ENCODE measurements around the gene RPS25.
"Not testable (repeated sequence)": the region's sequence is repeated elsewhere in the genome, so short reads cannot be mapped to it uniquely, and the experiment has no call there.

Gene RPS25

DNA sequence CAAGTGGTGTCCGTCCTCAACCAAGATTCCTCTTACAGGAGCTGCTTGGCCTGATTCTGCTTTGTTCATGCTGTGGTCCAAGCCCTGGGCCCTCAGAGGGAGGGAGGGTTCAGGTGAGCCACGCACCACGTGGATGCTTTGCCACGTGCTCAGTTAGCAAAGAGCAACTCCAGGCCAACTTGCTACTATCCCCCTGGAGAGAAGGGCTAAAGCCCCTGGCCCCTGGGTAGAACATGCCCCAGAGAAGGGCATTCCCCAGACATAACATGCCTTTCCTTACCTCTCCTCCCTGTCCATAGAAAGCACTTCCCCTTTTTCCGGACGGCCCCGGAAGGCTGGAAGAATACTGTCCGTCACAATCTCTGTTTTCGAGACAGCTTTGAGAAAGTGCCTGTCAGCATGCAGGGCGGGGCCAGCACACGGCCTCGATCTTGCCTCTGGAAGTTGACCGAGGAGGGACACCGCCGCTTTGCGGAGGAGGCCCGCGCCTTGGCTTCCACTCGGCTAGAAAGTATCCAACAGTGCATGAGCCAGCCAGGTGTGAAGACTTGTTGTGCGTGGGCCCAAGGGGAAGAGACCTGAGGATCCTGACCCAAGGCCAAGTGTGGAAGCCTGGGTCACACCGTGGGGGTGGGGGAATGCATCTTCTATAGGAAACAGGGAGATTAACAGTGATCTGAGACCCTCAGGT lies 37.8 kb downstream of the RPS25 start:
- no peaks in the 10 kb centered on the region for H3K27me3 Mint-ChIP-seq
- no peak for DNase-seq
- H3K4me3 Mint-ChIP-seq = no peak overlapping the region
- no peaks in the 10 kb centered on the region for H3K9me3 Mint-ChIP-seq
- H3K27ac Mint-ChIP-seq = no peak overlapping the region
- no peaks in the 10 kb centered on the region for H3K36me3 Mint-ChIP-seq (ENCODE audit: low read depth)
- H3K4me1 Mint-ChIP-seq (ENCODE audit: low read depth) = no peaks in the 10 kb centered on the region

DNA sequence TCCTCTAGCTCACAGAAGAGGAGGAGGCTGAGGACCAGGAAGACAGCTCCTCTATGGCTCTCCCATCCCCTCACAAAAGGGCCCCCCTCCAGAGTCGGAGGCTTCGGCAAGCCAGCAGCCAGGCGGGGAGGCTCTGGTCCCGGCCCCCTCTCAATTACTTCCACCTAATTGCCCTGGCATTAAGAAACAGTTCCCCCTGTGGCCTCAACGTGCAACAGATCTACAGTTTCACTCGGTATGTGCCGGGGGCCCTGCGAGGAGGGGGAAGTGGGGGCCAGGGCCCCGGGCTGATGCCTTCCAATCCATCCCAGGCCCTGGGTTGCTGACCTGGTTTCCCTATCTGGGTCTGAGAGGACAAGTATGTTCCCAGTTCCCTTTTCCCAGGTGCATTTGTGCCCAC lies 38.7 kb downstream of the RPS25 start:
- Mint-ChIP-seq H3K27ac (no peak overlapping the region), H3K36me3 (ENCODE audit: low read depth) (no peaks in the 10 kb centered on the region), H3K4me3 (no peak overlapping the region), H3K27me3 (peaks cover 4% of the 10 kb centered on the region), H3K4me1 (ENCODE audit: low read depth) (no peaks in the 10 kb centered on the region), H3K9me3 (no peaks in the 10 kb centered on the region)
- no peak for DNase-seq

DNA sequence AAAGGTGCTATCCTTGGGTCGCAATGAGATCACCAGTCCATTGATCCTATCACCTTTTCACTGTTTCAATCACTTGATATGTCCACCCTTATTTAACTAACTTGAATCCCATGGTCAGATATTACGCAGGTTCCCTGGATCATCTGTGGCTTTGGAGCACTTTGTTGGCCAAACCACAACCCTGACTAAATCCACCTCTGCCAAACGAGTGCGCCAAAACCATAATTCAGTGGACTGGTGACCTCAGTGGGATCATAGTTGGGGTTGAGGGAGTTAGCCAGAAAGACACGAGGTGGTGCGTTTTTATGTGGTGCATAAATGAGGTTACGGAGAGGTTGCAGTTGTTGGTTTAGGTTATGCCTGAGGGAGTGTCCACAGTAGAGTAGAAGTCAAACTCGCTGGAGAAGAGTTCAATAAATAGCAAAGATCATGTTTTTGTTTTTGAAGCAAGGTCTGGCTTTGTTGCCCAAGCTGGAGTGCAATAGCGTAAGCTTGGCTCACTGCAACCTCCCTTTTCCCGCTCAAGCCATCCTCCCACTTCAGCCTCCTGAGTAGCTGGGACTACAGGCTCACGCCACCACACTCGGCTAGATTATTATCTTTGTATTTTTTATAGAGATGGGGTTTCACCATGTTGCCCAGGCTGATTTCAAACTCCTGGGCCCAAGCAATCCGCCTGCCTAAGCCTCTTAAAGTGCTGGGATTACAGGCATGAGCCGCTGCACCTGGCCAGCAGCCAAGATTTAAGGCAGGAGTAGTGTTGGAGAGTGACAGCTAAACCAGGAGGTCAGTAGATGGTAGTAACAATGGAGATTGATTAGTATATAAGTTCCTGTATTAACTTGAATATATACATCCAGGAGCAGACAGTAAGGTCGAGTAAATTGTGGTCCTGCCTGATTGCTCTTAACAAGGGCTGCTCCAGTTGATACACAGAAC lies 42.1 kb downstream of the RPS25 start:
- DNase-seq = no peak
- Mint-ChIP-seq H3K9me3 (no peaks in the 10 kb centered on the region), H3K36me3 (ENCODE audit: low read depth) (no peaks in the 10 kb centered on the region), H3K27ac (no peak overlapping the region), H3K27me3 (peaks cover 13% of the 10 kb centered on the region), H3K4me1 (ENCODE audit: low read depth) (no peaks in the 10 kb centered on the region), H3K4me3 (no peak overlapping the region)

DNA sequence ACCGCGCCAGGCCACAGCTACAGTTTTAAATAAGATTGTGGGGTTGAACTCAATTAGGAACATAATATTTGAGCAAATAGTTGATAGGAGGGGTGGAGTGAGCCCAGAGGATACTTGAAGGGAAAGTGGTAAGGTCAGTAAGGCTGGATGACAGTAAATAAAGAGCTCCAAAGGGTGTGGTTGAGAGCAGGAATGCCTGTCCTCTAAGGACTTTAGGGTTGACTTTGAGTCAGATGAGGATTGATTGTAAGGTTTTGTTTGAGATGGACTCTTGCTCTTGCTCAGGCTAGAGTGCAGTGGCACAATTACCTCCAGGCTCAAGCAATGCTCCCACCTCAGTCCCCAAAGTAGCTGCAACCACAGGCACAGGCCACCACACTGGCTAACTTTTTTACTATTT lies 44.2 kb downstream of the RPS25 start:
- Mint-ChIP-seq H3K36me3 (ENCODE audit: low read depth) (no peaks in the 10 kb centered on the region), H3K4me3 (no peak overlapping the region), H3K4me1 (ENCODE audit: low read depth) (no peaks in the 10 kb centered on the region), H3K27ac (no peak overlapping the region), H3K27me3 (peaks cover 20% of the 10 kb centered on the region), H3K9me3 (no peaks in the 10 kb centered on the region)
- DNase-seq = no peak

DNA sequence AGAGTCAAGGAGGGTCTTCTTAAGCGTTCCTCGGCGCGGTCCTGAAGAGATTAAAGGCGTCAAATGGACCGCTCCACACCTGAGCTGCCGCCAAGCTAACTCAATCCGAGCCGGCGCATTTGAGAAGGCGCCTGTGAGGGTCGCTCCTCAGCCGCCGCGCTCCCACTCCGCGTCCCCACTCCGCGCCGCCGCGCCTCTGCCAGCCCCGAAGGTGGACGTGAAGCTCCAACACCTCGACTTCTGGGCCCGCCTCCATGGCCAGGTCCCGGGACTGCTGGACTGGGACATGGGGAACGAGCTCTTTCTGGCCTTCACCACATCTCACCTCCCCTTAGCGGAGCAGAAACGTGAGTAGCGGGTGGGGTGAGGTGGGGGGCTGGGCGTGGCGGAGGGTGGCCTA lies 46.5 kb downstream of the RPS25 start, which contains the start of gene FOXR1:
FOXR1 (plus strand) TSS at position 116 of the 400 bp plus-strand sequence; CDS start at position 287, 171 bp downstream.
- Mint-ChIP-seq H3K4me1 (ENCODE audit: low read depth) (no peaks in the 10 kb centered on the region), H3K9me3 (no peaks in the 10 kb centered on the region), H3K4me3 (no peak within 1 kb of the TSS), H3K27me3 (peaks cover 22% of the 10 kb centered on the region), H3K27ac (no peak within 1 kb of the TSS), H3K36me3 (ENCODE audit: low read depth) (no peaks in the 10 kb centered on the region)
- DNase-seq = no peak

DNA sequence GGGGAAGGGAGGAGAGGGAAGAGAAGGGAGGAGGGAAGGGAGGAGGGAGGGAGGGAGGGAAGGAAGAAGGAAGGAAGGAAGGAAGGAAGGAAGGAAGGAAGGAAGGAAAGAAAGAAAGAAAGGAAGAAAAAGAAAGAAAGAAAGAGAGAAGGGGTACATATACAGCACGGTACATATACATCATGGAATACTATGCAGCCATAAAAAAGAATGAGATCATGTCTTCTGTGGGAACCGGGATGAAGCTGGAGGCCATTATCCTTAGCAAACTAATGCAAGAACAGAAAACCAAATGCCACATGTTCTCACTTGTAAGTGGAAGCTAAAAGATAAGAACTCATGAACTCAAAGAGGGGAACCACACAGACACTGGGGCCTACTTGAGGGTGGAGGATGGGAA lies 48.6 kb downstream of the RPS25 start:
- not testable (repeated sequence) for H3K4me1 Mint-ChIP-seq (ENCODE audit: low read depth); DNase-seq; H3K27ac Mint-ChIP-seq; H3K4me3 Mint-ChIP-seq; H3K36me3 Mint-ChIP-seq (ENCODE audit: low read depth); H3K9me3 Mint-ChIP-seq
- H3K27me3 Mint-ChIP-seq = peaks cover 18% of the 10 kb centered on the region
